ENCODE data around the gene STK32B. TPM values are rescaled to one million over a fixed set of nuclear protein-coding genes. Genes with fewer than 3 reads are reported as not detected.

Gene STK32B
- total RNA-seq, 3 donors from 2014 or later, result 2.2 to 5.0 (median 4.6) TPM

- H3K27ac ChIP-seq, result no peak overlapping the region
- intact Hi-C loops (cut with DNase I; ENCODE audit: low total_unique reads), result no loop called here
- no peak for TF ChIP-seq POLR2A (IDR thresholded peaks at IDR 0.05)
- TF ChIP-seq CTCF (IDR thresholded peaks at IDR 0.05), result no peak
- TF ChIP-seq POLR2AphosphoS5 (IDR thresholded peaks at IDR 0.05), result no peak
- no peak for DNase-seq (ENCODE audit: low spot score in 2 of 2)
- no peaks in the 10 kb centered on the region for H3K36me3 ChIP-seq
- H3K27me3 ChIP-seq, result no peaks in the 10 kb centered on the region
- H3K4me1 ChIP-seq, result no peaks in the 10 kb centered on the region
- no peaks in the 10 kb centered on the region for H3K9me3 ChIP-seq
- H3K4me3 ChIP-seq, result no peak overlapping the region
Measured at GRCh38 chr4:5112333-5113095, 61.2 kb downstream of the STK32B start.

- Histone ChIP-seq H3K4me1 (no peaks in the 10 kb centered on the region), H3K36me3 (no peaks in the 10 kb centered on the region), H3K27me3 (no peaks in the 10 kb centered on the region), H3K27ac (no peak overlapping the region), H3K4me3 (no peak overlapping the region), H3K9me3 (no peaks in the 10 kb centered on the region)
- intact Hi-C loops (cut with DNase I; ENCODE audit: low total_unique reads), result no loop called here
- TF ChIP-seq POLR2AphosphoS5 (IDR thresholded peaks at IDR 0.05) (no peak), POLR2A (IDR thresholded peaks at IDR 0.05) (no peak), CTCF (IDR thresholded peaks at IDR 0.05) (no peak)
- DNase-seq (ENCODE audit: low spot score in 2 of 2), result no peak
Measured at GRCh38 chr4:5114950-5115349, 63.7 kb downstream of the STK32B start.

- H3K4me3 ChIP-seq, result no peak overlapping the region
- H3K4me1 ChIP-seq, result no peaks in the 10 kb centered on the region
- H3K36me3 ChIP-seq, result no peaks in the 10 kb centered on the region
- intact Hi-C loops (cut with DNase I; ENCODE audit: low total_unique reads), result no loop called here
- peak overlapping the region in 1 of 2 donors; percentile 56 for H3K27ac ChIP-seq
- H3K9me3 ChIP-seq, result no peaks in the 10 kb centered on the region
- TF ChIP-seq CTCF (IDR thresholded peaks at IDR 0.05), result no peak
- no peak for TF ChIP-seq POLR2A (IDR thresholded peaks at IDR 0.05)
- no peak for TF ChIP-seq POLR2AphosphoS5 (IDR thresholded peaks at IDR 0.05)
- H3K27me3 ChIP-seq, result no peaks in the 10 kb centered on the region
- DNase-seq (ENCODE audit: low spot score in 2 of 2), result no peak
Measured at GRCh38 chr4:5118091-5118786, 67.0 kb downstream of the STK32B start.

- no peaks in the 10 kb centered on the region for H3K9me3 ChIP-seq
- TF ChIP-seq POLR2A (IDR thresholded peaks at IDR 0.05), result no peak
- TF ChIP-seq CTCF (IDR thresholded peaks at IDR 0.05), result no peak
- no peak for TF ChIP-seq POLR2AphosphoS5 (IDR thresholded peaks at IDR 0.05)
- DNase-seq (ENCODE audit: low spot score in 2 of 2), result no peak
- intact Hi-C loops (cut with DNase I; ENCODE audit: low total_unique reads), result no loop called here
- peak overlapping the region in 1 of 2 donors; percentile 56 for H3K27ac ChIP-seq
- no peaks in the 10 kb centered on the region for H3K36me3 ChIP-seq
- no peaks in the 10 kb centered on the region for H3K27me3 ChIP-seq
- no peaks in the 10 kb centered on the region for H3K4me1 ChIP-seq
- no peak overlapping the region for H3K4me3 ChIP-seq
Measured at GRCh38 chr4:5118994-5119835, 67.9 kb downstream of the STK32B start.
